Measurements from ENCODE around the gene VWA8. TPM values are rescaled to one million over a fixed set of nuclear protein-coding genes. Genes with fewer than 3 reads are reported as not detected.

Gene VWA8
- total and polyA plus RNA-seq, 2 of the 8 experiments (the other 6 are each of a cell fraction or from before 2014, with no cell fraction given): 5.9 to 19.6 TPM

GRCh38 chr13:41595298-41595697, 365.6 kb downstream of the VWA8 start:
- no peak overlapping the region for H3K56ac ChIP-seq (replicated peaks; ENCODE audit: insufficient read length, low read depth, low read length)
- CTCF ChIA-PET (ENCODE audit: partially characterized antibody): interaction anchor here (1.2 to 1.3 kb wide), 2 partner anchors 10 to 48 kb away, joined by 3 read pairs; no protein-coding TSS in a partner anchor
- no peak overlapping the region for H2AK5ac ChIP-seq (ENCODE audit: low read depth, low read length)
- H3K14ac ChIP-seq (ENCODE audit: insufficient read length): no peak overlapping the region
- no peak overlapping the region for H2BK5ac ChIP-seq (ENCODE audit: low read depth, low read length)
- no peaks in the 10 kb centered on the region for H3K79me1 ChIP-seq (ENCODE audit: low read depth, low read length)
- H3K23me2 ChIP-seq (ENCODE audit: low read depth, low read length): no peaks in the 10 kb centered on the region
- no peak for FAIRE-seq
- no peak overlapping the region for H2AFZ ChIP-seq (ENCODE audit: low read length)
- H3K9me3 ChIP-seq (ENCODE audit: insufficient read depth in 2 of 2, low read depth in 1 of 2, low read length in 1 of 2): no peaks in the 10 kb centered on the region
- H3K4me1 ChIP-seq (replicated peaks in 1 of 4; ENCODE audit: control insufficient read depth in 3 of 4, insufficient read depth in 4 of 4, low read length in 3 of 4): no peaks in the 10 kb centered on the region
- no peaks in the 10 kb centered on the region for H4K20me1 ChIP-seq (replicated peaks in 1 of 2; ENCODE audit: control insufficient read depth in 1 of 2, insufficient read depth in 2 of 2, low read length in 2 of 2)
- no peak overlapping the region for H3K23ac ChIP-seq (ENCODE audit: insufficient read length)
- H3K27ac ChIP-seq (ENCODE audit: low read depth, low read length): no peak overlapping the region
- no peak overlapping the region for H2BK120ac ChIP-seq (replicated peaks; ENCODE audit: low read depth, low read length)
- H2BK20ac ChIP-seq (ENCODE audit: low read length): no peak overlapping the region
- H3K36me3 ChIP-seq (ENCODE audit: control insufficient read depth in 2 of 4, insufficient read depth in 4 of 4, low read length in 3 of 4): peaks cover 0 to 2% (median 0%) of the 10 kb centered on the region in 4 experiments; a peak in 1 of 8 replicates
- no peaks in the 10 kb centered on the region for H3K27me3 ChIP-seq (replicated peaks in 1 of 4; ENCODE audit: control insufficient read depth in 3 of 4, extremely low read depth in 1 of 4, insufficient read depth in 3 of 4, low read length in 3 of 4)
- no peaks in the 10 kb centered on the region for H3K79me2 ChIP-seq (ENCODE audit: control insufficient read depth in 1 of 2, insufficient read depth in 2 of 2, low read length in 2 of 2)
- POLR2A ChIA-PET (ENCODE audit: partially characterized antibody): no interaction called here
- H3K4ac ChIP-seq (replicated peaks; ENCODE audit: insufficient read length, low read depth, low read length): no peak overlapping the region
- no peak overlapping the region for H3K4me3 ChIP-seq (ENCODE audit: extremely low read depth in 1 of 4, insufficient read depth in 2 of 4, low read depth in 3 of 4, low read length in 4 of 4)
- no peak overlapping the region for H3K18ac ChIP-seq (ENCODE audit: extremely low read depth, low read length)
- WGBS, 2 experiments (ENCODE audit: extremely low coverage in 1 of 2, insufficient coverage in 1 of 2, insufficient read length in 1 of 2, insufficient replicate concordance in 2 of 2, low coverage in 1 of 2, low lambda C conversion rate in 2 of 2, missing lambda C conversion rate in 1 of 2): 85% methylated on average over 1 of the region's 1 CpG; no CpG with 5 or more reads in 1 of the 2 experiments
- no peak overlapping the region for H4K5ac ChIP-seq (ENCODE audit: insufficient read length, low read depth, low read length)
- DNase-seq (ENCODE audit: low read depth in 1 of 2, low spot score in 2 of 2): no peak
- no peak overlapping the region for H4K91ac ChIP-seq (replicated peaks; ENCODE audit: insufficient read length, low read length)
- no peak overlapping the region for H2BK12ac ChIP-seq (ENCODE audit: low read depth, low read length)
- H3K4me2 ChIP-seq (ENCODE audit: insufficient read depth in 1 of 2, low read depth in 2 of 2, low read length in 2 of 2): no peak overlapping the region
- H2BK15ac ChIP-seq (ENCODE audit: low read length): no peak overlapping the region
- H3K9ac ChIP-seq (replicated peaks in 1 of 4; ENCODE audit: extremely low read depth in 1 of 4, low read depth in 3 of 4, low read length in 3 of 4): no peak overlapping the region
- no peak overlapping the region for H4K8ac ChIP-seq (ENCODE audit: extremely low read depth, insufficient read depth, low read length)
- TF ChIP-seq CEBPB (IDR thresholded peaks at IDR 0.05; ENCODE audit: low read depth, low read length) (no peak), JUND (IDR thresholded peaks at IDR 0.05; ENCODE audit: low read length) (no peak), POU5F1 (IDR thresholded peaks at IDR 0.05; ENCODE audit: low read depth, low read length) (no peak), RAD21 (IDR thresholded peaks at IDR 0.05 in 1 of 2, conservative IDR thresholded peaks at IDR 0.05 in 1 of 2; ENCODE audit: low read depth in 2 of 2, low read length in 2 of 2) (no peak), FOSL1 (IDR thresholded peaks at IDR 0.05; ENCODE audit: insufficient read depth, low read depth, low read length) (no peak), POLR2AphosphoS5 (IDR thresholded peaks at IDR 0.05; ENCODE audit: low read depth, low read length) (no peak), CREB1 (IDR thresholded peaks at IDR 0.05) (no peak), ATF3 (IDR thresholded peaks at IDR 0.05; ENCODE audit: insufficient read depth, low read depth, low read length) (no peak)
